Gastroesophageal sphincter (tissue), 4 donors: Measurements from ENCODE around the gene ID3. TPM values are rescaled to one million over a fixed set of nuclear protein-coding genes. Genes with fewer than 3 reads are reported as not detected.
A peak's percentile ranks its signal among the peaks of the same experiment; 100 is the strongest.

Experiments
- ATAC-seq: fragments of 150-250 bp; one replicate; pipeline ENCODE4 v1.9.1; 2016; ENCODE audit warnings: mild to moderate bottlenecking, moderate library complexity
- H3K27ac ChIP-seq, 4 donors: fragments of 200-600 bp; sonication (generic) in 3 of 4; 1 replicate in 3 of 4; 2 replicates in 1 of 4; pipeline ENCODE4 v1.5.1; 2016 to 2019
- H3K27me3 ChIP-seq: fragments of 200-600 bp; sonication (generic); one replicate; pipeline ENCODE4 v1.5.1; 2019
- H3K36me3 ChIP-seq, 2 donors: fragments of 200-600 bp; sonication (generic); one replicate each; pipeline ENCODE4 v1.5.1; 2019; ENCODE audit warnings: control low read depth in 1 of 2
- H3K4me1 ChIP-seq, 3 donors: fragments of 200-600 bp; sonication (generic); 1 replicate in 2 of 3; 2 replicates in 1 of 3; pipeline ENCODE4 v1.5.1; 2016 to 2019; ENCODE audit warnings: control low read depth in 2 of 3
- H3K4me3 ChIP-seq, 2 donors: fragments of 200-600 bp; sonication (generic); one replicate each; pipeline ENCODE4 v1.5.1; 2019; ENCODE audit warnings: mild to moderate bottlenecking in 1 of 2, moderate library complexity in 1 of 2
- H3K9me3 ChIP-seq, 3 donors: fragments of 200-600 bp; sonication (generic); one replicate each; pipeline ENCODE4 v1.5.1; 2017 to 2019; ENCODE audit warnings: control low read depth in 2 of 3
- EP300 ChIP-seq: sonication (generic); formaldehyde crosslinking; IDR thresholded peaks from one replicate; pipeline ENCODE4 v1.6.1; 2017; ENCODE audit warnings: antibody characterized with exemption, mild to moderate bottlenecking
- POLR2A ChIP-seq, 2 donors: fragments of 450-650 bp; IDR thresholded peaks; one replicate each; pipeline ENCODE4 v1.6.1; 2017; ENCODE audit warnings: antibody characterized with exemption in 2 of 2, mild to moderate bottlenecking in 2 of 2, moderate library complexity in 1 of 2
- POLR2AphosphoS5 ChIP-seq: sonication (generic); formaldehyde crosslinking; IDR thresholded peaks from one replicate; pipeline ENCODE4 v1.6.1; 2017; ENCODE audit warnings: antibody characterized with exemption
- WGBS, 2 donors: methylation state at CpG; one replicate each; pipeline ENCODE4 v1.1.5; 2018; ENCODE audit warnings: low coverage in 1 of 2; 5-methylcytosine and 5-hydroxymethylcytosine counted together
- total RNA-seq, 4 donors: library from RNA; depleted of rRNA; stranded (reverse); fragments of >200 nt; gene quantifications; one replicate each; pipeline ENCODE4 v1.1.0, GENCODE V29; 2016
- TF ChIP-seq, protein P1 (sequence below), 4 experiments: fragments of 200-600 bp in 2 of 4; fragments of 450-650 bp in 2 of 4; sonication (generic) in 1 of 4; IDR thresholded peaks; one replicate each; pipeline ENCODE4 v1.5.1; 2017 to 2019; ENCODE audit warnings: antibody characterized with exemption in 4 of 4, mild to moderate bottlenecking in 2 of 4, moderate library complexity in 2 of 4

Gene ID3
- total RNA-seq, 4 donors from 2014 or later: 144 to 270 (median 221) TPM

DNA sequence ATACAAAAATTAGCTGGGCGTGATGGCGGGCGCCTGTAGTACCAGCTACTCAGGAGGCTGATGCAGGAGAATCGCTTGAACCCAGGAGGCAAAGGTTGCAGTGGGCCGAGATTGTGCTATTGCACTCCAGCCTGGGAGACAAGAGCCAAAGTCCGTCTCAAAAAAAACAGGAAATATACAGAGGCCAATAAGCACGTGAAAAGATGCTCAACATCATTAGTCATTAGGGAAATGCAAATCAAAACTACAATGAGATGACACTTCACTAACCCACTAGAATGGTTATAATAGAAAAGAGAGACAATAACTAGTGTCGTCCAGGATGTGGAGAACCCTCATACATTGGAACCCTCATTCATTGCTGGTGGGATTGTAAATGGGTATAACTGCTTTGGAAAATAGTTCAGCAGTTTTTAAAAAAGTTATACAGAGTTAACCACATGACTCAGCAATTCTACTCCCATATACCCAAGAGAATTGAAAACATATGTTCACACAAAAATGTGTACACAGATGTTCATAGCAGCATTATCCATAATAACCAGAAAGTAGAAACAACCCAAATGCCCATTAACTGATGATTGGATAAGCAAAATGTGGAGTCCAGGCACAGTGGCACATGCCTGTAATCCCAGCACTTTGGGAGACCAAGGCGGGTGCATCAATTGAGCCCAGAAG lies 21.9 kb downstream of the ID3 start:
- TF ChIP-seq, protein P1, sequence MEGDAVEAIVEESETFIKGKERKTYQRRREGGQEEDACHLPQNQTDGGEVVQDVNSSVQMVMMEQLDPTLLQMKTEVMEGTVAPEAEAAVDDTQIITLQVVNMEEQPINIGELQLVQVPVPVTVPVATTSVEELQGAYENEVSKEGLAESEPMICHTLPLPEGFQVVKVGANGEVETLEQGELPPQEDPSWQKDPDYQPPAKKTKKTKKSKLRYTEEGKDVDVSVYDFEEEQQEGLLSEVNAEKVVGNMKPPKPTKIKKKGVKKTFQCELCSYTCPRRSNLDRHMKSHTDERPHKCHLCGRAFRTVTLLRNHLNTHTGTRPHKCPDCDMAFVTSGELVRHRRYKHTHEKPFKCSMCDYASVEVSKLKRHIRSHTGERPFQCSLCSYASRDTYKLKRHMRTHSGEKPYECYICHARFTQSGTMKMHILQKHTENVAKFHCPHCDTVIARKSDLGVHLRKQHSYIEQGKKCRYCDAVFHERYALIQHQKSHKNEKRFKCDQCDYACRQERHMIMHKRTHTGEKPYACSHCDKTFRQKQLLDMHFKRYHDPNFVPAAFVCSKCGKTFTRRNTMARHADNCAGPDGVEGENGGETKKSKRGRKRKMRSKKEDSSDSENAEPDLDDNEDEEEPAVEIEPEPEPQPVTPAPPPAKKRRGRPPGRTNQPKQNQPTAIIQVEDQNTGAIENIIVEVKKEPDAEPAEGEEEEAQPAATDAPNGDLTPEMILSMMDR (IDR thresholded peaks at IDR 0.05): no peak
- TF ChIP-seq EP300 (no peak), POLR2AphosphoS5 (no peak), POLR2A (IDR thresholded peaks at IDR 0.05) (no peak)
- no peak overlapping the region for H3K27ac ChIP-seq
- H3K36me3 ChIP-seq: no peaks in the 10 kb centered on the region
- no peaks in the 10 kb centered on the region for H3K27me3 ChIP-seq
- H3K4me3 ChIP-seq: no peak overlapping the region
- no peaks in the 10 kb centered on the region for H3K9me3 ChIP-seq
- H3K4me1 ChIP-seq: peaks cover 0 to 13% (median 7%) of the 10 kb centered on the region in 3 donors
- no peak for ATAC-seq
- 68 to 80% methylated on average over 6 to 8 of the region's 9 CpGs for WGBS, 2 donors

DNA sequence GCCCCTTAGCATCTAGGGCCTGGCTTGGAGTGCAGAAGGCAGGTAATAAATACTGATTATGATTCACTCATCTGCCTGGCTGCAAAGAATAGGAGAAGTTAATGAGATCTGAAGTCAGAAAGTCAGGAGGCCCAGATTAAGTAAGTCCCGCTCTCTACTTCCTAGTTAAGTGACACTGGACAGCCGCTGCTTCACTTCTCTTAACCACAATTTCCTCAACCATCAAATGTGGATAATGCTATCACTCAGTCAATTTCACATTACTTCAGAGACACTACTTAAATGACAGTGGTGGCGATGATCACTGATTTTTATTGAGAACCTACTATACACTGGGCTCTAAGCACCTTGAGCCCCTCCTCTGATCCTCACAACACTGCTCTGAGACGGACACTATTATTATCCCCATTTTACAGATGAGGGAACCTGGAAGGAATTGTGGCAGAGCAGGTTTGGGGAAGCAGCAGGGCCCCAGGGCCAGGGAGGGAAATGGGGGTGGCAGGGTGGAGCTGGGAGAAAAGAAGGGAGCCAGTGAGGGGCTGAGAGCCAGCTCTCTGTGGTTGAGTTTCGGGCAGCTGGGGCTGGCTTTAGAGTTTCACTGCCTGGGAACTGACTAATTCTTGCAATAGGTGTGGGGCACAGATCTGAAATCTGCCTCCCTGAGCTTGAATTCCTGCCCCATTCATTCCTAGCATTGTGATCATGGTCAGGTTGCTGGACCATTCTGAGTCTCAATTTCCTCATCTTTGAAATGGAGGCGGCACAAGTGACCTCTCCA lies 25.9 kb downstream of the ID3 start:
- TF ChIP-seq POLR2AphosphoS5 (no peak), EP300 (no peak), POLR2A (IDR thresholded peaks at IDR 0.05) (no peak)
- TF ChIP-seq, protein P1 (IDR thresholded peaks at IDR 0.05): no peak

DNA sequence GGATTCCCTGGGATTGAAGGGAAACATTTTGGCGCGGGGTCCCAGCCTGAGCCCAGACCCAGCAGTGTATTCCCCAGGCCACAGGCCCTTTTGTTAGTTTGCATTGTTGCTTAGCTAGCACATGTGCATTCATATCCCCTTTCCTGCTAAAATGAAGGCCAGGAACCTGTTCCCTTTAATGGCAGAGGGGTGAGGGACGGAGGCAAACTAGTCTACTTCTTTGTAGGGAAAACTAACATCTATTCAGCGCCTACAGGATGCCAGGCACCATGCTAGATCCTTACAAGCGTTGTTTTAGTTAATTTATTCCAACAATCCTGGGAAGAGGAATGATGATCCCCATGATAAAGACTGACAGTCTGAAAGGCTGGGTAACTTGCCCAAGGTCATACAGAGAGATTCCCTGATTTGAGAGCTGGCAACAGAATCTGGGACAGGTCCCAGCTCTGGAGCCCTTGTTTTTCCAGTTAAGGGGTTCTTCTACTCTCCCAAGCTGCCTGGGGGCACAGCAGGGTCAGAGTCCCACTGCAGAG lies 27.7 kb downstream of the ID3 start:
- peak overlapping the region in 1 of 2 donors; percentile 57 for H3K4me3 ChIP-seq
- ATAC-seq: no peak

More for the DNA sequence above, 25.9 kb downstream of the ID3 start:
- Histone ChIP-seq H3K9me3 (no peaks in the 10 kb centered on the region), H3K27me3 (peaks cover 25% of the 10 kb centered on the region), H3K27ac (no peak overlapping the region), H3K36me3 (no peaks in the 10 kb centered on the region), H3K4me3 (no peak overlapping the region), H3K4me1 (peaks cover 7 to 28% (median 19%) of the 10 kb centered on the region in 3 donors)
- no peak for ATAC-seq
- WGBS, 2 donors: 85 to 89% methylated on average over 4 to 5 of the region's 6 CpGs

DNA sequence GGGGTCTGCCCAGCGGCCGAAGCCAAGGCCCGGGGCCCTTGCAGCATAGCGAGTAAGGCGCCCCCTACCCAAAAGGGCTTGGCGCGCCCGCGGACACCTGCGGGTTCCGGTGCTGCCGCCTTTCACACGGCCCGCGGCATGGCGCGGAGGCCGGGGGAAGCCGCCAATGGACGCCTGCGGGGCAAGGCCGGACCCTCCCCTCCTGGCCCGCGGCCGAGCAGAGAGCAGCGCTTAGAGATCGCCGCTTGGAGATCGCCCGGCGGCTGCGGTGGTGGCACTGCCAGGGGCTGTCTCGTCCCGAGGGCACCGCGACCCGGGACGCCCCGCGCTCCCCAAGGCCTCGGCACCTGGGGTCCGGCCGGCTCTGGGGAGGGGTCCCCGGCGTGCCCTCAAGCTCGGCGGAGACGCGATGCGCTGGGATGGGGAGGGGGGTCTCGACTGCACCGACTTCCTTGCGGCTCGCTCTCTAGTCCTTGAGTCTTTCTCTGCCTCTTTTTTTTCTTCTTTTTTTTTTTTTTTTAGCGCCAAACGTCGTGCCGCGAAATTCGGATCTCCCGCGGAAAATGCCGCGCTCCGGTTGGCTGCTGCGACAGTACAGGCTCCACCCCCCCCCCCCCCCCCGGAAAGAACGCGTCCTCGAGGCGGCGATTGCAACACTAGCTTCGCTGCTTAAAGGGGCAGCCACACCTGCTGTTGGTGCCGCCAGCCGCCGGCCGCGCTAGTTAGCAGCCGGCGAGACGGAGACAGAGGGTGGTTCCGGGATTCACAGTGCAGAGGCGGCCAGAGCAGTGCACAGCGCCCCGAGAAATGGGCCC lies 28.3 kb downstream of the ID3 start, which contains the start of gene E2F2:
E2F2 (minus strand) TSS at position 487 of the 815 bp plus-strand sequence; CDS start at position 47, 440 bp downstream.
- Histone ChIP-seq H3K4me1 (peaks cover 7 to 39% (median 27%) of the 10 kb centered on the region in 3 donors), H3K4me3 (peak within 1 kb of the TSS; percentile 28 to 57), H3K27me3 (peaks cover 49% of the 10 kb centered on the region), H3K9me3 (no peaks in the 10 kb centered on the region), H3K27ac (peak within 1 kb of the TSS in 3 of 4 donors; percentile 24 to 67 (median 54)), H3K36me3 (no peaks in the 10 kb centered on the region)
- no peak for TF ChIP-seq POLR2A (IDR thresholded peaks at IDR 0.05)
- TF ChIP-seq, protein P1 (IDR thresholded peaks at IDR 0.05): peak in 1 of 4 experiments; percentile 18
- ATAC-seq: peak; percentile 93
- 0% methylated on average over 2 to 6 of the region's 85 CpGs for WGBS, 2 donors

More for the DNA sequence above, 27.7 kb downstream of the ID3 start:
- Histone ChIP-seq H3K27ac (peak overlapping the region in 3 of 4 donors; percentile 24 to 67 (median 54)), H3K36me3 (no peaks in the 10 kb centered on the region), H3K27me3 (peaks cover 42% of the 10 kb centered on the region), H3K9me3 (no peaks in the 10 kb centered on the region), H3K4me1 (peaks cover 7 to 39% (median 27%) of the 10 kb centered on the region in 3 donors)
- TF ChIP-seq, protein P1 (IDR thresholded peaks at IDR 0.05): peak in 1 of 4 experiments; percentile 22
- TF ChIP-seq POLR2AphosphoS5: no peak
- WGBS, 2 donors: 0 to 22% methylated on average over 1 to 5 of the region's 5 CpGs
